H1 (cell line): Measurements from ENCODE around the gene DEPP1.

ENCODE experiments used
- CEBPB ChIP-seq: IDR thresholded peaks from 2 replicates; pipeline ENCODE4 v1.6.1; 2012; ENCODE audit warnings: low read depth, low read length
- CHD1 ChIP-seq: IDR thresholded peaks from 2 replicates; pipeline ENCODE4 v1.6.1; 2012; ENCODE audit warnings: low read depth, low read length, improper control_type of control experiment
- CHD7 ChIP-seq: fragments of 300-600 bp; sonication (generic); IDR thresholded peaks from 2 replicates; pipeline ENCODE4 v1.7.1; 2012; ENCODE audit warnings: low read length, moderate library complexity, mild to moderate bottlenecking, inconsistent platforms; ENCODE audit not compliant: insufficient replicate concordance
- CTCF ChIP-seq, 3 experiments: IDR thresholded peaks; 1 replicate in 2 of 3; 2 replicates in 1 of 3; pipeline versions ENCODE4 v1.5.1 to v1.6.1; 2011; ENCODE audit warnings: low read length in 3 of 3, mild to moderate bottlenecking in 3 of 3, inconsistent platforms in 2 of 3, low read depth in 1 of 3, moderate library complexity in 1 of 3; ENCODE audit not compliant: insufficient read depth in 1 of 3; ENCODE audit errors: control extremely low read depth in 1 of 3
- EP300 ChIP-seq, 2 experiments: IDR thresholded peaks; 1 replicate in 1 of 2; 2 replicates in 1 of 2; pipeline ENCODE4 v1.6.1; 2011 to 2012; ENCODE audit warnings: low read depth in 2 of 2, low read length in 2 of 2, mild to moderate bottlenecking in 2 of 2, borderline replicate concordance in 1 of 2, inconsistent platforms in 1 of 2, moderate library complexity in 1 of 2
- GABPA ChIP-seq: IDR thresholded peaks from 2 replicates; pipeline ENCODE4 v1.6.1; 2011; ENCODE audit warnings: mild to moderate bottlenecking, low read length, moderate library complexity, borderline replicate concordance; ENCODE audit not compliant: insufficient read depth
- MAX ChIP-seq: IDR thresholded peaks from 2 replicates; pipeline ENCODE4 v1.6.1; 2012; ENCODE audit warnings: inconsistent platforms
- POLR2A ChIP-seq, 2 experiments: IDR thresholded peaks; 1 replicate in 1 of 2; 2 replicates in 1 of 2; pipeline ENCODE4 v1.6.1; 2011; ENCODE audit warnings: low read depth in 2 of 2, low read length in 2 of 2, mild to moderate bottlenecking in 2 of 2; ENCODE audit errors: control extremely low read depth in 1 of 2
- SAP30 ChIP-seq: fragments of 300-600 bp; sonication (generic); IDR thresholded peaks from 2 replicates; pipeline ENCODE4 v1.7.1; 2012; ENCODE audit warnings: low read length, moderate library complexity, mild to moderate bottlenecking, inconsistent platforms; ENCODE audit not compliant: insufficient read depth, insufficient replicate concordance
- SIN3A ChIP-seq, 2 experiments: IDR thresholded peaks in 1 of 2; conservative IDR thresholded peaks in 1 of 2; 2 replicates each; pipeline ENCODE4 v1.6.1; 2011 to 2012; ENCODE audit warnings: low read length in 2 of 2, improper control_type of control experiment in 1 of 2, low read depth in 1 of 2, mild to moderate bottlenecking in 1 of 2
- SP1 ChIP-seq: IDR thresholded peaks from 2 replicates; pipeline ENCODE4 v1.6.1; 2011; ENCODE audit warnings: low read depth, low read length
- ZNF274 ChIP-seq: IDR thresholded peaks from 2 replicates; pipeline ENCODE4 v1.7.0; 2012; ENCODE audit warnings: low read length, borderline replicate concordance; ENCODE audit errors: extremely low read depth

- TF ChIP-seq CTCF (IDR thresholded peaks at IDR 0.05; ENCODE audit: control extremely low read depth in 1 of 3, insufficient read depth in 1 of 3, low read depth in 1 of 3, low read length in 3 of 3) (no peak), SP1 (no peak), MAX (no peak), CEBPB (no peak), POLR2A (IDR thresholded peaks at IDR 0.05; ENCODE audit: control extremely low read depth in 1 of 2, low read depth in 2 of 2, low read length in 2 of 2) (no peak), EP300 (IDR thresholded peaks at IDR 0.05; ENCODE audit: borderline replicate concordance in 1 of 2, low read depth in 2 of 2, low read length in 2 of 2) (no peak), CHD1 (no peak), GABPA (no peak), SIN3A (conservative IDR thresholded peaks at IDR 0.05 in 1 of 2, IDR thresholded peaks at IDR 0.05 in 1 of 2; ENCODE audit: low read depth in 1 of 2, low read length in 2 of 2) (no peak), SAP30 (no peak), CHD7 (no peak), ZNF274 (no peak)
Observed at GRCh38 chr10:44960482-44961229, 18.0 kb downstream of the DEPP1 start.
